Thyroid gland (tissue), 4 donors: ENCODE data around the gene TPSG1.

Source experiments
- CTCF ChIP-seq, 6 experiments: fragments of 200-600 bp in 3 of 6; fragments of 450-650 bp in 3 of 6; sonication (generic) in 3 of 6; IDR thresholded peaks; one replicate each; pipeline ENCODE4 v1.5.1; 2016 to 2019; ENCODE audit warnings: antibody characterized with exemption in 6 of 6, mild to moderate bottlenecking in 2 of 6, inconsistent platforms in 1 of 6, moderate library complexity in 1 of 6
- POLR2A ChIP-seq, 2 donors: fragments of 450-650 bp; IDR thresholded peaks; one replicate each; pipeline ENCODE4 v1.6.1; 2017; ENCODE audit warnings: antibody characterized with exemption in 2 of 2, mild to moderate bottlenecking in 2 of 2, moderate library complexity in 1 of 2

- TF ChIP-seq CTCF (IDR thresholded peaks at IDR 0.05) (no peak), POLR2A (IDR thresholded peaks at IDR 0.05) (no peak)
These were observed 36.2 kb upstream of the TPSG1 start for GRCh38 chr16:1261131-1261892.
